ENCODE measurements around the gene LBR.

Gene LBR

DNA sequence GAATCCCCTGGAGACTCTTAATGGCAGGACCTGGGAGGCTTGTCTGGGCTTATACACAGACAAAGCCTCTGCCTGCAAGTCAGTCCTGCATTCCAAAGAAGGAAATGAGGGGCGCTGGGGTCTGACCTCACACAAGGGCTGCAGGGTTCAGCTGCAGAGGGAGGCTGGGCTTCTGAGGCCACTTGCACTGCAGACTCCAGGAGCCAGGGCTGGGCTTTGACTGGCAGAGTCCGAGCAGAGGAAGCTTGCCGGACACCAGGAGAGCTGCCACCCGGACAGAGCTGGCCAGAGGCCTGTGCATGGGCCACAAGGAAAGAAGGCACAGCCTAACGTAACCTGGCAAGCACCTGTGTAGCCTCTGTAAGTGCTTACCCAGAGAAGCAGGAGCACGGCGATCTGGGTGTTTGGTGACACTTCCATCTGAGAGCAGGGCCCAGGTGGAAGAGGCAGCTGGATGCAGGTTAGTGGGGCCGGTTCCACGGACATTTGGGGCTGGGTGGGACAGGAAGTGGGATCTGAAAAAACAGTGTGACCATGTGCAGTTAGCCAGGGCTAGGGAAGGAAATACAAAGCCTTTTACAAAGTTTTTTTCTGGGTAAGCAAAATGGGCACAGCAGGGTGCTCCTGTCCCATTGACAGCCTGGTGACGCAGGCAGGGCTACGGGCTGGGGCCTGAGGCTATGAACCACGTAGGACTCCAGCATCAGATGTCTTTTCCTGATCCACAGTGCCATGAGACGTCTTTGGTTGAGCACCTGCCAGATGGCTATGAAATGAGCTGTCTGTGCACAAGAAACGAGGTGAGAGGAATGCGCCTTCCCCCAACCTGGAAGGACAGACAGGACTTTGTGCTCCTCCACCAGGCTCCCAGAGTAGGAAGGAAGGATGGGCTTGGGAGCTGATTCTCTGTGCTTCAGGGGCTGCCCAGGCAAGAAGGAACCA is 37.3 kb upstream of the LBR start:
- DNase-seq (ENCODE audit: low spot score), result no peak

DNA sequence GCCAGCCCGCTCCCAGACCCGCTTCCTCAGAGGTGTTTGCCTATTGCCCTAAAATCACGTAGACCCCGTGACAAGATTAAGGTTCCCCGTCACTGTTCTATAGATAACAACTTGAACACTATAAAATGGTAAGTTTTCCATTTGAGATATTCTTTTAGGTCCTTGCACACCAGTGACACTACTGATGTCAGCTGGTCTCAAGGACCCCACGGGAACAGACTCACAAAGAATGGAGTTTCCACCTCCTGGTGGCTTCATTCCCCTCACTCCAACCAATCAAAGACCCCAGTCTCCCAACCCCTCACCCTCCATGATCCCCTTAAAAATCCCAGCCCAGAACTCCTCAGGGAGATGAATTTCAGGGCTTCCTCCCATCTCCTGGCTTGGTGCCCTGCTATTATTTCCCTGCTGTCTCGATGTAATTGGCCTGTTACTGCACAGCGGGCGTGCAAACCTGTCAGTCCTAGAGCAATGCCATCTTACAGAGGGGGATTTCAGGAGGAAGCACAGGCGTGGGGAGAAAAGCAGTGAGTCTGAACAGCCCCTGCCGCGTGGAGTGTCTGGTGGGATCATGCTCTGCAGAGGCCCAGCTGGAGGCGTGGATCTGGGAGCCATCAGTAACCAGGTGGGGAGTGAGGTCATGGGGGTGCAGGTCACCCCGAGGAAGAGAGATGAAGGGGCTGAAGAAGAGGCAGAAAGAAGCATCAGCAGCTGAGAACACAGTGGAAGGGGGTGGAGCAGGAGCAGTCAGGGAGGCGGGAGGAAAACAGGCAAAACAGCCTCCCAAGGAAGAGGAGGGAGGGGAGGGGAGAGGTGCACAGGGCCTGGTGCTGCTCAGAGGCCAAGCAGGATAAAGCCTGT is 35.1 kb upstream of the LBR start:
- peak; percentile 64 for DNase-seq (ENCODE audit: low spot score)

DNA sequence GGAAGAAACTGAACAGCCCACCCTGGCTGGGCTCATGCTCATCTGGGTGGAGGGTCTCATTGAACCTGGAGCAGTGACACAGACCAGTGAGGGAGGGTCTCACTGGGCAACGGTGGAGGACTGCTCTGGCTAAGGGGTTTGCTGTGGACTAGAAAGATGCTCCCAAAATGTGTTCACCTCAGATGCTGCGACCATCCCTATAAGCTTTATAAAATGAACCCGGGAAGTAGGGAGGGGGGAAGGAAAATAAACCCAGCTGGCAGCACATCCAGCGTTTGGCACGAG is 34.5 kb upstream of the LBR start:
- DNase-seq (ENCODE audit: low spot score), result no peak

DNA sequence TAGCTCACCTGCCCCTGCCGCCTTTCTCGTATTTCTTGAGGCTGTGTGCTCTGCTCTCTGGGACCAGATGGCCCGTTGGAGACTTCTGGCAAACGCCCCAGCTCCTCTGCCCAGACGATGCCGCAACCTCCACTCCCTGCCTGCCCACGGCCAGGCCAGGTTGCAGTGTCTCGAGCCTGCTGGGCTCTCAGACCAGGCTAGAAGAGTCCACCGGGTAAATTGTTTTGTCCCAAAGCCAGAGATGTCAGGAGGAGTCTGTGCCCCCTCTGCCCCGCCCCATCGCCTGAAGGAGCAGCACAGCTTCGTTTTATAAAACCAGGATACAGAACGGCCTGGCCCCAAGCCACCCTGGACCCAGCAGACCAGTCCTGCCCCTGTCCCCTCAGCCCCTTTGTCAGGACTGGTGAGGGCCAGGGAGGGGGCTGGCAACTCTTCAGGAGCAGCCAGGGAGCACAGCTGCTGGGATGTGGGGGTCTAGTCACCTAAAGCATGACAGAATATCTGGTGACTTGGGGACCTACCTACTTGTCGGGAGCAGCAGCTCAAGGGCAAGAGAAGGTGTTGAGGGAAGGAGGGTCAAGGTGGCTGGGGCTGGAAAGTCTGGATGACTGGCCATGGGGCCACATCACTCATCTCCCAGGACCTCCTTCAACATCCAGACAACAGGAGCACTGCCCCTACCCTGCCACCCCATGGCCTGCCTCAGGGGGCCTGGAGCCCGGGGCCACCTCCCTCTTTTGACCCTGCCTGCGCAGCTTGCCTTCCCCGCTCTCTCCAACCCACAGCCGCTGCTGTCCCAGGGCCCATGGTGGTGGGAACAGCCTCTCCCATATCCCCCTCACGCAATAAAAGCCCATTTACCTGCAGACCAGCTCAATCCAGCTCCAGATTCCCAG is 33.9 kb upstream of the LBR start:
- DNase-seq (ENCODE audit: low spot score), result no peak

DNA sequence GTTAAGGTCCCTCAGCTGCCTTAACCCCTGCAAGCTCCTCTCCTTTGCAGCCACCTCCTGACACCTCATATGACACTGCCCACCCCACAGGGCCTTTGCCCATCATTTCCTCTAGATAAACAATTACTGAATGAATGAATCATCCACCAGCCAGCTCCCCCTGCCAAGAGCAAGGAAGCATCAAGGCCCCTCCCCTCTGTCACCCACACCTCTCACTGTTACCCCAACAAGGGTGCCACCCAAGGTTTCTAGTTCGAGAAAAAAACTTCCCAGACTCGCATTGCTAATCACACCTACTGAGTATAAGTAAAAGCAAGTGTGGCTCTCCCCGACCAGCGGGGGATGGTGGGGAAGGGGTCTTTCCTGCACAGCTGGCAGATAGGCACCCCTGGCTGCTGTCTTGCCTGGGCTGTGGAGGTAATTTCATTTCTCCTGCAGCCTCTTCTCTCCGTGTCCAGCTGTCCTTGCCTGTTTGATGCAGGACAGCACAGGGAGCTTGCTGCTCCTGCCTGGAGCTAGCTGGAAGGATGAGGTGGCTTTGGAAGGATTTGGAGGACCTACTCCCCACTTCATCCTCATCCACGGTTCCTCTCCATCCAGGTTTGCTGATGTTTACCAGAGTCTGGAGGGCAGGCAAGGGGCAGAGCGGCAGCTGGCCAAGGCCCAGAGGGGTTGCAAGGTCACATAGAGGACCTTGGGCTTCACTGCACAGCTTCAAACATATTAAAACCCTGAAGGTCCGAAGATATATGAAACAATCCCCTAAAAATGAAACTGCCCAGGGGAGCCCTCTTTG is 33.1 kb upstream of the LBR start:
- DNase-seq (ENCODE audit: low spot score), result no peak

DNA sequence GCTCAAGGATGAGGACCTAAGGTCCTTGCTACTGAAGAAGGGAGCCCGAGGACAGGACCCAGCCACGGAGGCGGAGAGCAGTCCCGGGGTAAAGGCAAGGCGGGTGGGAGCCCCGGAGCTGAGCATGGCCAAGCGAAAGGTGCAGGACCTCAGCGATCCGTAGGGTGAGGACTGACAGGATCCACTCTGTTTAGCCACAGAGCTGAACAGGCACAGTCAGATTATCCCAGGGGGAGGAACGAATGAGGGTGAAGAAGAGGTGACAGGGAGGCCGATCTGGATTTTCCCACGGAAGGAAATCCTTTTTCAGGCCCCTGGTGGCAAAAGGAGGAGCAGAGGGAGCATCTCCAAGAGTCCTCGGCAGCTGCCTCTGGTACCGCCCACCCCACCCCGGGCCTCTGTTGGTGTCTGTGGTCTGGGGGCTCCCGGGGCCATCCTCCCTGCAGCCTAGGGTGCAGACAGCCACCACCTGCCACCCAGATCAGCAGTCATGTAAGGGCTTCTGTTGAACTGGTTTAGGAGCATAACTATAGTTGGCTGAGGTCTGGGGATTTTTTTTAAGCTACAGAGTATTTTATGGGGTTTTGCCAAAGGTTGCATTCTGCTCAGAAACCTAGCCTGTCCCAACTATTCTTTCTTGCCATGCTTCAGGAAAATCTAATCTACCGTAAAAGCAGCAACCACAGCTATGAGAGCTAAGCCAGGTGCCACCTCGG is 32.3 kb upstream of the LBR start:
- DNase-seq (ENCODE audit: low spot score), result no peak

DNA sequence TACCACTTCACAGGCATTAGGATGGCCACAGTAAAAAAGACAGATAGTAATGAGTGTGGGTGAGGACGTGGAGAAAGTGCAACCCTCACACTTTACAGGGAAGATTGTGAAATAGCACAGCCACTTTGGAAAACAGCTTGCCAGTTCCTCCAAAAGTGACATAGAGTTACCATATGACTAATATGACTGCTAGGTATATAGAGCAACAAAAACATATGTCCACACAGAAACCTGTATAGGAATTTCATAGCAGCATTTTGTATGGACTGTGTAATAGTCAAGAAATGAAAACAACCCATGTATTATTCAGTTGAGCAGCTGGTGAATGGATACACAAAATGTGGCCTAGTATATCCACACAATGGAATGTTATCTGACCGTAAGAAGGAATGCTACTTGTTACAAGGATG is 30.4 kb upstream of the LBR start:
- DNase-seq (ENCODE audit: low spot score), result no peak

DNA sequence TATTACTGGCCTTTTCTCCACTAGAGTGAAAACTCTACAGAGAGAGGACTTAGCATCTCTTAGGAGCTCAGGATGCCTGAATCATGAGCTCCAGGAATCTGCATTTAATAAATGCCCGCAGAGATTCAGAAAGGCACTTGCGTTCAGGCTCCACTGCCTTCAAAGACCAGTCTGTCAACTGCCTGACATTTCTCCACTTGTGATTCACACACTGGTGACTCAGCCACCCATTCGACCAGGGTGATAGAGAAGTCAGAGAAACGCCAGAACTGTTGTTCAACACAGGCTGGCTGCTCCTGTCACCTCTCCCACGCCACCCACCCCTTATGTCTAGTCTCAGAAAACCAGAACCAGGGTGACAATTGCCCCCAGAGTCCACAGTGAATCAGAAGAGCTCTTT is 26.9 kb upstream of the LBR start:
- DNase-seq (ENCODE audit: low spot score), result no peak

DNA sequence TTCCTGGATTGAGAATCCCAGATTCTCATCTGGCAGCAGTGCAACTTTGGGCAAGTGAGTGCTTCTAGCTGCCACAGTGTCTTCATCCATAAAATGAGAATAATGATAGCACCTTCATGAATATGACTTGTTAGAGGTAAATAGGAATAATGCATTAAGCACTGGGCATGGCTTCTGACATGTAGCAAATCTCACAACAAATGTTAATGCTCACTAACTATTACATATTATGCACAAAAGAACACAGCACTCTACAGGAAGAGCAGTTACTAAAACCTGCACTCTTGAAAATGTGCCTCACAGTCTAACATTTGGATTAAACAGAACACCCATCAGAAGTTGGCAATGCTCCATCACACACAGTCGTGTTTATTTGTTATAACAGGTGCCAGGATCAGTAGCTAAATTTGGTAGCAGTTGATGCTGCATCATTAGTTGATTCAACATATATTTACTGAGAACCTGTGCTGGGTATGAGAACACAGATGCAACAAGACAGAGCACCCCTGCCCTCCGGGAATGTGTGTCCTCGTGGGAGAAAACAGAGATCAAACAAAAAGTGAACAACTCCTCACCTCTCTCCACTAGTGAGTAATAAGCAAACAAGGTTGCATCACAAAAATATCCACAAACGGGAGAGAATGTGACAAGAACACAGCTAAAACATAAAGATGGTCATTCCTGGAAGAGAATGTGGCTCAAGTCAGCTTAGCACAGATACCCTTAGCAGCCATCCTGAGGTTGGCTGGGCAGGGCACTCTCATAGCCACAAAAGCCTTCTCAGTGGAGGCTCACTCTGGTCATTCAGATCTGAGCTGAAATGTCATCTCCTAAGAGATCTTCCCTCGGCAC is 26.2 kb upstream of the LBR start:
- DNase-seq (ENCODE audit: low spot score), result no peak

DNA sequence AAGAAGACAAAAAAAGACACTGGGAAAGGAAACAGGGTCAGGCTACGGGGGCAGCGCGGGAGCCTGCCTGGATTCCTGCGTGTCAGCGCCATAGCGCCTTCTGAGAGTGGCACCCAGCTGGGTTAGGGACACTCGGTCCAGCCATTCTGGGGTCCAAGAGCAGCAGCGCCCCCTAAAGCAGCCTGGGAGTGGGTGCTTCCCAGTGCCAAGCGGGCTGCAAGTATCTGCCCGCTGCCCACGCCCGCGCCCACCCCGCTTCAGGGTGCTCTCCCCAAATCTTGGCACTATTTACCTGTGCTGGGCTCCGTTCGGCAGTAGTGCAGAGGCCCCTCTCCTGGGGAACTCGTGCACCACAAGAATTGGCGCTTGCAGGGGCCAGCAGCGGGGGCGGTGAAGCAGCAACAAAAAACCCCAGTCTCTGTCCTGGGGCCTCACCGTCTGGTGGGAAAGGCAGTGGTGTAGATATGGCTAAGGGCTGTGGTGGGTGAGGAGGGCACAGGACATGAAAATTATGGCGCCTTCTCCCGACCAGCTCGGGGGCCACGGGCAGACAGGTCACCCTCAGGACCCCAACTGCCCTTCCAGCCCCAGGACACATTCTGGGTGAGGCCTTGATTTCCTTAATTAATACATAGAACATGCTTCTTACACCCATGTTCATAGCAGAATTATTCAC is 24.1 kb upstream of the LBR start:
- DNase-seq (ENCODE audit: low spot score), result no peak

DNA sequence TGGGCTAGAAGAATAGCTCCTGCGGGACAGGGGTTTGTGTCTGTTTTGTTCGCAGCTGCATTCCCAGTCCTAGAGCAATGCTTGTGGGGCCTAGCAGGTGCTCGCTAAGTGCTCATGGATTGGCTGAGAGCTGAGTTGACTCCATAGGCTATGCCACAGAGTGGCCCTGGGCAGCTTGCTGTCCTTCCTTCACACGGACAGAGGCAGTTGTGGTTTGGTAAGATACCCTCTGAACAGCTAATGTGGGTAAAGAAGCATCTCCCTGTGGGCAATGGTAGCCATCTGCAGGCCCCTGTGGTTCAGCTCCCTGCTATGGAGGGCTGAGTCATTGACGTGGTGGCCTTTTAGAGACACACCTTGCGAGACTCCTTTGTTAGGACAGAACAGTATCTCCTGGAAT is 23.5 kb upstream of the LBR start:
- DNase-seq (ENCODE audit: low spot score), result no peak

DNA sequence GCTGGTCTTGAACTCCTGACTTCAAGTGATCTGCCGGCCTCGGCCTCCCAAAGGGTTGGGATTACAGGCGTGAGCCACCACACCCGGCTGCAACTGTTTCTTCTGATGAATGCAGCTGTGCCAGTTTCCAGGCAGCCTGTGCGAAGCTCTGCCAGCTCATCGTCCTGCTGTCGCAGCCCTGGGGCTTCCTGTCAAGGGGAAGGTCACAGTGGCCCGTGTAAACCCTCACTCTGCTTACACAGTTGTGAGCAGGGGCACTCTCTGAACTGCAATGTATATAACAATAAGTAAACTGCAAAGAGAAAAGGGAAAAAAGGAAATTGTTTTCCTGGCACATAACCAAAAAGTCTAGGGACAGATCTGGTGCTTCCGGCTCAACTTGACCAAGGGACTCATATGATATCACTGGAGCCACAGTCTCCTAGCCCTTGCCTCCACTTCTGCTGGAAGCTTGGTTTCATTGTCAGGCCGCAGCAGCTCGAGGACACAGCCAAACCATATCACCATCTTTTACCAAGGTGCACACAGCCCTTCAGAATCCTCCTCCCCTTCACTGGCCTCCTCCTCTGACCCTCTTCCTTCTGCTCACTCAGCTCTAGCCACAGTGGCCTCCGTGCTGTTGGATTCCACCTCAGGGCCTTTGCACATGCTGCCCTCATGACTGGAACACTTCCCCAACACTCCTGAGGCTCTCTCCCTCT is 22.8 kb upstream of the LBR start:
- no peak for DNase-seq (ENCODE audit: low spot score)

DNA sequence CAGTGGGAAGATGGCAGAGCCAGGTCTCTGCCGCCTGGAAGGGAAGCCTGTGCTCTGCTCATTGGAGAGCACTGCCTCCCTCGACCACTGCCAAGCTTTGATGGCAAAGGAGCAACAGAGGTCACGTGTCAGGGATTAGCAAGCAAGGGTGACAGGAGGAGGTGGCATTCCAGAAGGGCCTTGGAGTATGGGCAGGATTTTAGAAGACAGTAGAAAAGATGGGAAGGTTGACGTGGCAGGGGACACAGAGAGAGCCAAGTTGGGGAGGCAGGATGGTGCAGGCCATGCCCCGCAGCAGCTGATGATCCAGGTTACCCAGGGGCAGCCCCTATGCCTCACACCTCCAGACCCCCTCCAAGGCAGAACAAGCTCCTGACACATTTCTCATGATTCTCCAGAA is 21.9 kb upstream of the LBR start:
- no peak for DNase-seq (ENCODE audit: low spot score)

DNA sequence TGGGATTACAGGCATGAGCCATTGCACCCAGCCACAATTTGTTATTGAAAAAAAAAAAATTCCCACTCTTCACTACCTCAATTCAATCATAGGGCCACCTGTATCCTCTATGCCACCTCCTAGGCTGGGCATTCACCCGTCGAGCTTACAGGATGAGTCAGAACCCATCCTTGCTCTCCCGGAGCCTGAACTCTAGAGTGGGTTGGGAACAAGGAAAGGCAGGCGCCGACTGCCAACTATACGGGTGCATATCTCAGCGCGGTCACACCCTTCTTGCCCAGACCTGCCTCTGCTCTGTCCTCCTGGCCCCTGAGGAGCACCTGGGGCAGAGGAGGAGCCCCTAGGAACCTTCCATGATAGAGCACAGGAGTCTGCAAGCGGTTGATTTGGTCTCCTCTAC is 21.4 kb upstream of the LBR start:
- DNase-seq (ENCODE audit: low spot score), result no peak

DNA sequence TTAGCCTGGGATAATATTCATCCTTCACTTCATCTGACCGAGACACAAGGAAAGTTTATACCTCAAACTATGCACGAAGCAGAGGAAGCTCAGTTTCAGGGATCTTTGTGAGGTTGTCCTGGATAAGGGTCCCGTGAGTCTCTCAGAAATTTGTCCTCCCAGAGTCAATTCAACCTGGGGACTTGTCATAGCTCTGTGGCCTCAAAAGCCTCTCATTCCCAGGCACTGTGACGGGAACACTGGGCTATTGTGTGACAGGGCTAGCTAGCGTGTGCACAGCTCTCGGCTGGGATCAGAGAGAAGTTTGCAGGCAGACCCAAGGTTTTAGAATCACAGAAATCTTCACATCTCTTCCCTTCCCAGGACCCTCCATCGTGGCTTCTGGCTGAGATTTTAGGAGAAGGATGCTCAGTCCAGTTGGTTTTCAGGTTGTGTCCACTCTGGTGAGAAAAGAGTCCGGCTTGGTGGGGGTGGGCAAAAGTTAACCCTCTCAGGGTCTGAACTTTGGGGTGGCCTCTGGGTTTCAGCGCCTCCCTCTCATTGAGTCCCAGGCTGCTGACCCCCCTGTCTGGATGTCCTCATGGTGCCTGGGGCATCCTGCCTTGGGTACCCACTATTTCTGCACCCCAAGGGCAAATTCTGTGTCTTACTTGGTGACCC is 20.4 kb upstream of the LBR start:
- DNase-seq (ENCODE audit: low spot score), result no peak

DNA sequence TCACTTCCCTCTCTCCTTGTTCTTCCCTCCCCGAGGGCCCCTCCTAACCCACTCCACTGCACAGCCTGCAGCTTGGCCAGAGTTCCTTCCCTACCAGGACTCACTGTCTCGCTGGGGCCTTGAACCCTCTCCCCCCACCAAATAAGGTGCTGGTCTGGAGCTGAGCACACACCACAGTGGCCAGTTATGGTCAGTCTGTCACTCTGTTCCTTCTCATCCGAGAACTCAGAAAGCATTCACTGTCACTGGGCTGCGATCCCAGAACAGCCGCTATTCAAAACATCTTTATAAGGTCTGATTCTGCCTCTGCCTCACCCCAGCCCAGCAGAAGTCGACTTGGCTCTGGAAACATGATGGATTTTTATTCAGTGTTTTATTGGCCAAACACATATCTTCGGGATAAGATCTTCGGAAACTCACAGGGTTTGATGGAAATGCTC is 19.8 kb upstream of the LBR start:
- DNase-seq (ENCODE audit: low spot score), result no peak

DNA sequence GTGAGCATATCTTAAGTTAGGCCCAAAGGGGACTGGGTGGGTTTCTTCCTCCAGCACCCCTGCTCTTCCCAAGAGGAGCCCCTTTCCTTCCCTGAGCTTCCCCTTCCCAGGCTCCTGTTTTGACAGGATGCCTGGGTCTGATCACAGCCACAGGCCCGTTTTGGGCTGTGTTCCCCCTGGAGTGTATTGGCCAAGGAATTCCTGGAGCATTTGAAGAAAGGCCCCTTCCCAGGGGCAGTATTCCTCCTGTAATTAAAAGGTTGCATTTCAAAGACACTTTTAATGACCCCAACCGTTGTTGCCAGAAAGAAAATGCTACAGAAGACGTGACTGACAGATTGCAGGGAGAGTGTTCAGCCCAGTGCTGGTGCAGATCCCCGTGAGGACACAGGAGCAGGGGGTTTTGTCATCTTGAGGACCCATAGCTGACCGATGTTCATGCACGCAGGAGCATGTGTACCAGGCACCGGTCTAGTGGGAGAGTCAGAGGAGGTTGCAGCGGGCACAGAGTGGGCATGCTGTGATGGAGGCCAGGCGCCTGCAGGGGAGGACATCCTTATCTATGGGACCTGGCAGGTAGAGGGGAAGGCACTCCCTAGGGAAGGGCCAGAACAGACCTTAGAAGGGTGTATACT is 19.3 kb upstream of the LBR start:
- no peak for DNase-seq (ENCODE audit: low spot score)

DNA sequence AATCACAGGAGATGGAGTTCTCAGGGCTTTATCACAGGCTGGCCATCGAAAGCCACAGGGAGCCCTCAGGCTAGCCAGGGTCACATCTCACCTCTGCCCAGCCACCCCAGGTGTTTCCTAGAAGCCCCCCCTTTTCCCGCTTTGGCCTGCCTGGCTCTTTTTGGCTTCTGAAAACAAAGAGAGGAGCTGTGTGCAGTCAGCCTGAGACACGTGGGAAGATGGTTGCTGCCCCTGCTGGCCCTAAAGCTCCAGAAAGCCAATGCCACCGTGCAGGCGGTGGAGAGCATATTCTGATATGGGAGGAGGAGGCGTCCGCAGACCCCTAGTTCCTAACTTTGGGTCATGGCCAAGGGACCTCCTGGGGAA is 18.7 kb upstream of the LBR start:
- no peak for DNase-seq (ENCODE audit: low spot score)
